Testis (tissue), 3 donors: ENCODE results near the gene KCNJ16. TPM values are rescaled to one million over a fixed set of nuclear protein-coding genes. Genes with fewer than 3 reads are reported as not detected.

ENCODE experiments used
- DNase-seq: peaks from one replicate; pipeline ENCODE4 v3.0.0-alpha.2; 2019
- H3K27ac ChIP-seq, 2 donors: fragments of 200-600 bp; sonication (generic); one replicate each; pipeline ENCODE4 v1.5.1; 2019
- H3K27me3 ChIP-seq: fragments of 200-600 bp; sonication (generic); one replicate; pipeline ENCODE4 v1.5.1; 2019
- H3K36me3 ChIP-seq: fragments of 200-600 bp; sonication (generic); one replicate; pipeline ENCODE4 v1.5.1; 2017; ENCODE audit warnings: low read depth; ENCODE audit errors: missing control alignments
- H3K4me1 ChIP-seq: fragments of 200-600 bp; sonication (generic); one replicate; pipeline ENCODE4 v1.5.1; 2019
- H3K4me3 ChIP-seq, 2 donors: fragments of 200-600 bp; sonication (generic); one replicate each; pipeline ENCODE4 v1.5.1; 2017 to 2019
- H3K9me3 ChIP-seq: fragments of 200-600 bp; sonication (generic); one replicate; pipeline ENCODE4 v1.5.1; 2017
- CTCF ChIP-seq, 3 experiments: fragments of 450-650 bp in 2 of 3; fragments of 200-600 bp in 1 of 3; sonication (generic) in 1 of 3; IDR thresholded peaks; one replicate each; pipeline ENCODE4 v1.5.1; 2016 to 2019; ENCODE audit warnings: antibody characterized with exemption in 3 of 3, mild to moderate bottlenecking in 2 of 3, moderate library complexity in 1 of 3
- POLR2A ChIP-seq: fragments of 450-650 bp; IDR thresholded peaks from one replicate; pipeline ENCODE4 v1.6.1; 2017; ENCODE audit warnings: antibody characterized with exemption, mild to moderate bottlenecking, moderate library complexity
- WGBS, 2 donors: methylation state at CpG; one replicate each; pipeline ENCODE4 v1.1.5; 2018; 5-methylcytosine and 5-hydroxymethylcytosine counted together
- intact Hi-C: fragments of 100-400 bp; cut with DNase I; formaldehyde crosslinking; loops from one replicate; pipeline ENCODE4 v1.15.1; 2023; ENCODE audit warnings: low total_unique reads
- polyA plus RNA-seq: library from polyadenylated mRNA; stranded (reverse); fragments of 350-450 nt; fragmentation: Illumina TruSeq; extraction: RNeasy Lipid Tissue Mini Kit (QIAGEN cat#74804); gene quantifications from one replicate; pipeline ENCODE4 v1.2.3, GENCODE V29; 2014; ENCODE audit warnings: low read depth, low replicate concordance; ENCODE audit not compliant: insufficient read depth
- total RNA-seq, 2 donors: library from RNA; depleted of rRNA; stranded (reverse); fragments of >200 nt; gene quantifications; one replicate each; pipeline ENCODE4 v1.2.3, GENCODE V29; 2016

KCNJ16 gene
- total and polyA plus RNA-seq, 3 donors from 2014 or later: 2.0 to 3.7 (median 2.2) TPM

- Histone ChIP-seq H3K36me3 (no peaks in the 10 kb centered on the region), H3K27me3 (no peaks in the 10 kb centered on the region), H3K4me3 (no peak overlapping the region), H3K27ac (no peak overlapping the region), H3K4me1 (no peaks in the 10 kb centered on the region), H3K9me3 (no peaks in the 10 kb centered on the region)
- DNase-seq: no peak
- intact Hi-C loops: no loop called here
- WGBS, 2 donors: 82 to 84% methylated on average over 4 of the region's 4 CpGs
- TF ChIP-seq CTCF (IDR thresholded peaks at IDR 0.05) (no peak), POLR2A (no peak)
These were observed 91.6 kb downstream of the KCNJ16 start for GRCh38 chr17:70166615-70167014.

GRCh38 chr17:70168044-70168976 is 93.3 kb downstream of the KCNJ16 start:
- intact Hi-C loops: no loop called here
- TF ChIP-seq POLR2A (no peak), CTCF (IDR thresholded peaks at IDR 0.05) (peak in 2 of 3 experiments; percentile 54 to 56)
- Histone ChIP-seq H3K36me3 (no peaks in the 10 kb centered on the region), H3K4me3 (peak overlapping the region; percentile 61 to 70), H3K4me1 (no peaks in the 10 kb centered on the region), H3K27ac (peak overlapping the region; percentile 36 to 80), H3K27me3 (no peaks in the 10 kb centered on the region), H3K9me3 (no peaks in the 10 kb centered on the region)
- DNase-seq: peak; percentile 72
- WGBS, 2 donors: 2% methylated on average over 28 to 45 of the region's 45 CpGs

GRCh38 chr17:70168977-70169708 is 94.1 kb downstream of the KCNJ16 start, which contains the start of gene KCNJ2:
TSS of gene KCNJ2 (plus strand) at chr17:70169532. CDS start at chr17:70175040, 5,508 bp downstream.
- peak; percentile 6 for TF ChIP-seq POLR2A
- TF ChIP-seq CTCF (IDR thresholded peaks at IDR 0.05): peak in 1 of 3 experiments; percentile 20
- no peaks in the 10 kb centered on the region for H3K36me3 ChIP-seq

GRCh38 chr17:70169709-70170597 is 94.9 kb downstream of the KCNJ16 start:
- Histone ChIP-seq H3K27me3 (no peaks in the 10 kb centered on the region), H3K36me3 (no peaks in the 10 kb centered on the region), H3K9me3 (no peaks in the 10 kb centered on the region), H3K4me3 (peak overlapping the region; percentile 61 to 70), H3K27ac (no peak overlapping the region), H3K4me1 (no peaks in the 10 kb centered on the region)
- WGBS, 2 donors: 4 to 6% methylated on average over 24 of the region's 24 CpGs
- TF ChIP-seq POLR2A (no peak), CTCF (IDR thresholded peaks at IDR 0.05) (no peak)
- DNase-seq: no peak
- intact Hi-C loops: no loop called here

More at GRCh38 chr17:70168977-70169708, 94.1 kb downstream of the KCNJ16 start, which contains the start of gene KCNJ2:
- H3K4me1 ChIP-seq: no peaks in the 10 kb centered on the region
- H3K27me3 ChIP-seq: no peaks in the 10 kb centered on the region
- intact Hi-C loops: no loop called here
- no peaks in the 10 kb centered on the region for H3K9me3 ChIP-seq
- H3K27ac ChIP-seq: peak within 1 kb of the TSS; percentile 36 to 80
- H3K4me3 ChIP-seq: peak within 1 kb of the TSS; percentile 61 to 70
- peak; percentile 87 for DNase-seq
- 0% methylated on average over 2 to 39 of the region's 67 CpGs for WGBS, 2 donors
